ENCODE measurements around the gene RNLS.

- TF ChIP-seq POLR2A (IDR thresholded peaks at IDR 0.05) (no peak), CTCF (IDR thresholded peaks at IDR 0.05) (no peak), POLR2AphosphoS5 (IDR thresholded peaks at IDR 0.05; ENCODE audit: insufficient read depth in 1 of 2, low read depth in 1 of 2) (no peak)
Observed at GRCh38 chr10:88440541-88440940, 142.6 kb downstream of the RNLS start.

Data from vagina (tissue), 2 donors.